A172 (cell line): ENCODE measurements around the gene RHCG. TPM values are rescaled to one million over a fixed set of nuclear protein-coding genes. Genes with fewer than 3 reads are reported as not detected.
A peak's percentile ranks its signal among the peaks of the same experiment; 100 is the strongest.

Experiments used
- DNase-seq: peaks from one replicate; pipeline ENCODE4 v3.0.0-alpha.2; 2015; ENCODE audit warnings: low spot score
- total RNA-seq: library from RNA; depleted of rRNA; stranded (reverse); fragments of >200 nt; shearing (Covaris generic); gene quantifications from 2 replicates; pipeline ENCODE4 v1.2.3, GENCODE V29; 2014; rRNA removed

RHCG gene
- total RNA-seq, 1 experiment from 2014 or later: not detected

DNA sequence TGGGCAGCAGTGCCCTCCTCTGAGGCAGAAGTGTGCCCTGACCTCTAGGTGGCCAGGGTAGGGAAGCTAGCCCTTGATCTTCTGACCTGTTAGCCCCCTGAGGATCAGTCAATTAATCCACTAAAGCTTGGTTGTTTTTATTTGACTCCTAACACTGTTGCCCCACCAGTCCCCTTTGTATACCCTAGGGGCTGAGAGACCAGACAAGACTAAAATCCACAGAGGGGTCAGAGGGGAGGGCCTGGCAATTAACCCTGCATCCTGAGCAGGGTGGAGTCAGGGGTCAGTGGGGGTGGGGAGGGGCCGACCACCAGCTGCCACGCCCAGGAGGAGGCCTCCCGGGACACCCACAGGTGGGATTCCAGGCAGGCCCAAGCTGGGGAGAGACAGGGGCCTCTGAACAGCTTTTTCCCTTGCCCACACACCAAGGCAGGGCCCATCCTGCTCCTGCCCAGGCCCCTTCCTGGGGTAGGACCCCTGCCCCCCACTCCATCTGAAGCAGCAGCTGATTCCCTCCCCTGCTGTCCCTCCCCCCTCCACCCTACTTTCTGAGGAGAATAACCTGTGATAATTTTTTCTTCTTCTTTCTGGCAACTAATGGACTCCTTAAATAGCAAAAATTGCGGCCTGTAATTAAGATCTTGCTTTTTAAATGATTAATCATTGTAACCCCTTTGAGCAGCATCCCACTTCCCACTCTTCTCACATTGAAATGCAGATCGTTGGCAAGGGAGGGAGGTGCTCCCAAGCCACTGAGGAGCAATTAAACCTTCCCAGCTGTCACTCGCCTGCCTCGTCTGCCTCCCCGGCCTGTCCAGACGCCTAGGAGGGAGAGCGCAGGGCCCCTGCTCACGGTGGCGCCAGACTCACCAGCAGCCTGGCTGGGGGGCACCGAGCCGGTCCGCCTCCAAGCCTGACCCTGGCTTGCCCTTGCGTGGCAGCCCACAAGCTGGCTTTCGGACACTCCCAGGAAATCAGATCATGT is 51.9 kb downstream of the RHCG start:
- DNase-seq: no peak

DNA sequence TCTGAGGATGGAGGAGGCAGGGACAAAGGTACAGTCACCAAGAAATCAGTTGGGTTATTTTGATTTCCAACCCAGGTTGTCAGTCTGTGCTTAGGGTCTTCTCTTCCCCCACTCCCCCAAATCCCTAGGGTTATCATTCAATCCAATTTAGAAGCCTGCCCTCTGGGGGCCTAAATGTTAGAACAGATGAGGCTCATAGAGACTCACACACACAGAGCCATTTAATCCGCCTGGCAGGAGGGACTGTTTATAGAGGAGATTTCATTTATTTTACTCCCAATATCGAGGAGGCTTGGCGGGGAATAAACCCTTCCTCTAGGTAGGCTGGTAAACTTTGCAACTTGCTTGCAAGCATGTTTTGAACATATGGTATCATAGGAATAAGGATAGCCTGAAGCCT is 52.8 kb downstream of the RHCG start:
- DNase-seq: no peak

DNA sequence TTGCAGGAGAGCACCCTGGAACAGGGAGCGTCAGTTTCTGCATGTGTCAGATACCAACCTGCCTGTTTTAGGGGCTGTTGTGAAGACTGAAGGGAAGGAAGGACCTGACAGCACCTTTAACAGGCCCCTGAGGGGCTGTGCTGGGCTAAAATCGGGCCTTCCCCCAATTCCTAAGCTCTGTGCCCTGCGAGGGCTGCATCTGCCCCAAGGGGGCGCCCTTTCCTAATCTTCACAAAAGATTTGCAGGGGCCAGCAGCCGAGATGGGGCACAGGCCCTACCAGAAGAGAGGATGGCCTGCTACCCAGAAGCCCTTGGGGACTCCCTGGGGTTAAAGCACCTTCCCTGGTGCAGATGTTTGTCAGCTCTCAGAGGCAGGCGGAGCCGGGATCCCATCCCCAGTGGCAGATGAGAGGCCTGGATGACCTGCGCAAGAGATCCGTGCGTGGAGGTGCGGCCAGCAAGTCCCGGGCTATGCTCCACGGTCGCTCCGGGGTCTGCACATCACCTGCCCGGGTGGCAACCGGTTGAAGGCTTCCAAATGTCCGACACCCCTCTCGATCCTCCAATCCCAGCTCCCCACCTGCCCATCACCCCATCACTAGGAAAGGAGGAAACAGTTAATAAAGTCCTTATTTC is 53.6 kb downstream of the RHCG start:
- peak; percentile 20 for DNase-seq

DNA sequence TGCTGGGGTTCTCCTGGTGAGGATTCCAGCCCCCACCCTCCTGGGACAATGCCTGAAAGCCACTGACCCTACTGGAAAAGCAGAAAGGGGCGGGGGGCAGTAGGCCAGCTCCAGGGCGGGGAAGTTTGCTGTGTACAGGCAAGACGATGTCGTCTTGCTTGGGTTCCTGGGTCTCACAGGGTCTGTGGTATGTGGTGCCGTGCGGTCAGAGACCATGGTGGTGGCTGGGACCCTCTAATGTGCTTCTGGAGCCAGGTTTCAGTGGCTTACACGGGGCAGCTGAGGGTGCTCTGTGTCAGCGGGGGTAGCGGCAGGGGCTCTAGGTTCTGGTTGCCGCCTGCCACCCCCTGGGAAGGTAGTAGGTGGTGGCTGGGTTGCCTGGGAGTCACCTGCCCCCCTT is 54.2 kb downstream of the RHCG start:
- DNase-seq: no peak

DNA sequence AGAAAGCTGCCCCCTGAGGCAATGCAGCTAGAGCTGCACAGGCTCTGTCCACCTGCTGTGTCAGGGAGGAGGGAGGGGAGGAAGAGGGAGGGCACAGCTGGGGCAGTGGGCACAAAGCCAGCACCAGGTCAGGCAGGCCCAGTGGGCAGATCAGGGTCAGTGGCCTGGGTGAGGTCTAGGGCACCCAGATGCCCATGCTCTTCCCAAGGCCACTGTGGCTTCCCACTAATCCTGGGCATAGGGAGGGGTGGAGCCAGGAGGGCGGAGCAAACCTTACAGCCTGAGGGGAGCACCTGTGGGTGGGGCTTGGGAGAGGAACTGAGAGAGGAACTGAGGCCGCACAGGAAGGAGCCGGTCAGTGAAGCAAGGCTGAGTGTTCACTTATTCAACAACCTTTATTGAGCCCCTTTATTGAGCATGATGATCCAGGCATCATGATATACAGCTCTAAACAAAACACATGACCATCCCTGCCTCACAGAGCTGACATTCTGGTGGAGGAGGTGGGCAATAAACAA is 55.0 kb downstream of the RHCG start:
- no peak for DNase-seq

DNA sequence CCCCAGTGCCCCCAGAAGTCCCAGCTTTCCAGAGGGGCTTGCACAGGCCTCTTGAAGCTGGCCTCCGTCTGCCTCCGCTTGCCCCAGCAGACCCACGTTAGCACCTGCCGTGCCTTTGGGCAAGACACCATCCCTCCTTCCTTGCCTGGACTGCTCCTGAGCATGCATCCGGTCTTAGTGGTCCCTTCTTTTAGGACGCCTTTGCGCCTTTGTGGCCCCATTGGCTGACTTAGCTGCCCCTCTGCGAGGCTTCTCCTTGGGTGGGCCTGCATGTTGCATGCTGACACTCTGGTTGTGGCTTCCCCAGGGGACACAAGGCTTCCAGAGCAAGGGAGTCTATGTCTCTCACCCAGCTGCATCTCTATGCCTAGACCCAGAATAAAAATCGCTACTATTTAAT is 56.6 kb downstream of the RHCG start:
- no peak for DNase-seq

DNA sequence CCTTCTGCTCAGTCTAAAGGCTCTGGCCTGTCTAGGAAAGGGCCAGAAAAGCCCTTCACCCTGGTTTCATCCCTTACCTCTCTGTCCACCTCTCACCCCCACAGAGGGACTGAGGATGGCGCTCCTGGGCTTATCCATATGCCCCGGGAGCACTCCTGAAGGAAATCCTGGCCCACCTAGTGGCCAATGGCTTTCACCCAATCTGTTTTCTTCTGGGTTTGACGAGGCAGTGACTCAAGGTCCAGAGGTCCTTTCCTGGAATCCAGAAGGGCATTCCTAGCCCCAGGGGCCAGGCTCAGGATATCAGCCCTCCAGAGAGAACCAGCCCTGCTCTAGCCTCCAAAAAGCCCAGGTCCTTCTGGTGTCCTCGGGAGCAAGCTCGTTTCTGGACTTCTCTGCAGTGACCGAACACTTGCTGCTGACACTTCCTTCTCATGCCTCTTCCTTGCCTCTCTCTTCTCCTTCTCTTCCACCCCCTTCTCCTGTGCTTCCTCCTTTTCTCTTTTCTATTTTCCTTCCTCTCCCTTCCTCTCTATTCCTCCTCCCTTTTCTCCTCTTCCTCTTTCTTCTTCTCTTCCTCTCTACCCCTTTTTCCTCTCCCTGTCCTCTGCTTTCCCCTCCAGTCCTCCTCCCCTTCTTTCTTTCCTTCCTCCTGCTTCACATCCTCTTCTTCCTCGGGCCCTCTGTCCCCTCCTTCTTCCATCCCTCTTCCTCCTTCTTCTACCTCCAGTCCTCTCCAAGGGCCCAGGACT is 59.6 kb downstream of the RHCG start:
- no peak for DNase-seq

DNA sequence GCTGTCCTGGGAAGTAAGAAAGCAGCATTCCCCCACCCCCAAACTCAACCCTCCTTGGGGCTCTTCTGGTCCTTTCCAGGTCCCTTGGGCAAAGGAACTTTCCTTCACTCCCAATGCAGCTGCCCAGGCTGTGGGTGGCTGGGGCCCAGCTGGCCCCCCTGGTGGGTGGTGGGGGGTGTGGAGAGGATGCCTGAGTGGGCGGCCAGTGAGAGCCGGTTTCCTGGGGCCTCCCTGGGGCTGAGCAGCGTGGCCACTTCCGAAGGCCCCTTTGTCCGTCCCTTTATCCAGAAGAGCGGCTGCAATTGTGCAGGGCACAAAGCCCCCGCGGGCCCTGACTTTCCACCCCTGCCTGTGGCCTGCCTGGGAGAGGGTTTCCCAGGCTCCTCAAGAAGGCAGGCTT is 61.0 kb downstream of the RHCG start:
- no peak for DNase-seq

DNA sequence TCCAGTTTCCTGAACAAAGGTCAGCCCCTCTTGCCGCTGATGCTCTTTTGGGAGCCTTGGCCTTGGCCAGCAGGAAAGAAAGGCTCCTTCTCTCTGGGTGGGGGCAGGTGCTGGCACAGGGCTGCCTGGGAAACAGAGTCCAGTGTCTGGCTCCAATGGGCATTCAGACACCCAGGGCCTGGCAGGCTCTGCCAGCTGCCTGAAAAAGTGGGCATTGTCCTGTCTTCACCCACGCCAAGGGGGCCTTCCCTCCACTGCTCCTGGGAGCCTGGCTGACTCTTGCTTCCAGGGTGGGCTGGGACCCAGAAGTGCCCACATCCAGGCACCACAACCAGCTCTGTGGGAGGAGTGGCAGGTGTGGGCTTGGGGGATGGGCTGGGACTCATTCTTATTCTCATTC is 62.7 kb downstream of the RHCG start:
- no peak for DNase-seq

DNA sequence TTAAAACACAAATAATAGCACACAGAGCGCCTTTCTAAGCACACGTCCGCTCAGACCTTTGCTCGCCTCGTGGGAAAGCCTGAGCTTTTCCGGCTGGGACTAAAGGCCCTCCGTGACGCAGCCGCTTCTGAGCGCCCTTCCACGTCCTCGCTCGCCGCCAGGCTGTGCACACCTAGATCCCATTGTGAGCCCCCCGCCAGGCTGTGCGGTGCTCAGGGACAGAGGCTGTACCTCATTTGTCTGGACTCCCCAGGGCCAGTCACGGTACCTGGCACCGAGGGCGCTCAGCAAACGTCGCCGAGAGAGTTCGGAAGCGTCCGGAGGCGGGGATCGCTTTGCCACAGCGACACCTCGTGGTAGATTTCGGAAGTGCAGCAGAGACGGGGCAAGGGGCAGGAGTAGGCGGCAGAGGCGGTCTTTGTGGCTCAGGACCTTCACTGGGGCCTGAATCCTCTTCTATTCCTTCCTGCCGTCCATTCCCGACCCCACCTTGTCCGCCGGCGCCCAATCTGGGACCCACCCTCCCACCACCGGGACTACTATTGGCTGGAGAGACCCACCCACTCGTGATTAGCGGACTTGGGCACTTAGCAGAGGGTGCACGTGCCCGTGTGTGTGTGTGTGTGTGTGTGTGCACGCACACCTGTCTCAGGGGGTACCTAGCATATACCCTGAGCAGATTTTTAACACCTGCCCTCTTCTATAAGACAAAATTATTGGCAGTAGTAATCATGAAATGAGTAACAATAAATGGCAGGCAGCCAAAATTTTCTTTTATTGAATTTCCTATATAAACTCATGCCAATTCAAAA is 65.6 kb downstream of the RHCG start:
- DNase-seq: peak; percentile 48

DNA sequence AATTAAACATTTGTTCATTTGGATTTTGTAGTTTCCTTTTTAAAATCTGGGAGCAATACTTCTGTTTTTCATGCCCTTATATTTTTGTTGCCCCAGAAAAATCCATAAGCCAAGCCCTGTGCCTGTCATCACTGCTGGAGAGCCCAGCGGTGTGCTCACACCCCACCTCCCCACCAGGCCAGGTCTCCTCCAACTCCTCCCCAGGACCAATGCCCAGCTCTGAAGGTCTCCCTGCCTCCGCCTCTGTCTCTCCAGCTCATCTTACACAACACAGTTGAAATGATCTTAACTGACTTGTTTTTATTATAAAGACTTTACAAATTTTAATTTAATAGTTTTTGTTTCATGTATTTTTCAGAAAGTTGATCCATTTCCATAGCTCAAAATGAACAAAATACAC is 66.4 kb downstream of the RHCG start:
- DNase-seq: no peak

DNA sequence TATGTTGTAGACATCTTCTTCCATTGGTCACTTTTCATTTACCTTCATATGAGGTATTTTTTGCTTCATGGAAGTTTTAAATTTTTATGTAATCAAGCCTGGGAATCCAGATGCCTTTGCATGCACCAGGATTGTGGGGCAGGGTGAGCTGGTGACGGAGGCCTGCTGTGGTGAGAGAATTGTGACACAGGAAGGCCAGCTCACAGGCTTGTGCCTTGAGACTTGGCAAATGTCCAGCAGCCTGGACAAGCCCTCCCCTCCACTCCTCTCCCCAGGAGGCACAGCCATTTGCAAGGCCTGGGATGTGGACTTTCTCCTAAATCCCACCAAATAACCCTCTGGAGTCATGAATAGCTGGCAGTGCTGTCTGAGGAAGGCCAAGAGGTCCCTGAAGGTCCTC is 67.4 kb downstream of the RHCG start:
- peak; percentile 18 for DNase-seq

DNA sequence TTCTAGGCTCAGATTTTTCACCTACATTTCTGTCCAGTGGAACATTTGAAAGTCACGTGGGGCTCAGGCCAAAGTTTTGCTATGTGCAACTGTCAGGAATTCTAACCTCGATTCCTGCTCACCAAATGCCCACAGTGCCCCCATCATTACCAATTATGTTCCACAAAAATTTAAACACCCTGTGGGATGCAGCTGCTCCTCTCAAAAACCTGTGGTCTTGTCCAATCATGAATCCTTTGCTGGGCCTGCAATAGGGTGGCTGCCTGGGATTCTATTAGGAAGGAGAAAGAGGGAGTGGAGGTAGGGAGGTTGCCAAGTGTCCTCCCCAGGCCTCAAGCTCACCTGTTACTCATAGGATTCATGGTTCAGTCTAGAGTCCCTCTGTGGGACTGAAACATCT is 68.1 kb downstream of the RHCG start:
- DNase-seq: no peak

DNA sequence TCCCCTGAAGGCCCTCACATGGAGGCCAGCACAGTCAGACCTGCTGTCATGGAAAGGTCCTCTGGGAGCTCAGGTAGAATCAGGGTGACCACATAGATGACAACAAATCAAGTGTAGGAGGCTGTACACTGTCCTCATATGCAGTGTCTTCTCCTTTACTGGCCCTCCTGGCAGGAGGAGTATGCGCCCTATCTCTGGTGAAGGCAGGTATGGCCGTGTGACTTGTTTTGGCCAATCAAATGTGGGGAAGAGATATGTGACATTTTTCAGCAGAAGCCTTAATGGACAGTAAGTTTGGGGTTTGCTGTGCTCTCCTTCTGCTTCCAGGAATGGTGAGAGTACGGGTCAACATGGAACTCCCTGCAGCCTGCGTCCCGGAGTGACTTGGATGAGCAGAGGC is 69.9 kb downstream of the RHCG start:
- no peak for DNase-seq

DNA sequence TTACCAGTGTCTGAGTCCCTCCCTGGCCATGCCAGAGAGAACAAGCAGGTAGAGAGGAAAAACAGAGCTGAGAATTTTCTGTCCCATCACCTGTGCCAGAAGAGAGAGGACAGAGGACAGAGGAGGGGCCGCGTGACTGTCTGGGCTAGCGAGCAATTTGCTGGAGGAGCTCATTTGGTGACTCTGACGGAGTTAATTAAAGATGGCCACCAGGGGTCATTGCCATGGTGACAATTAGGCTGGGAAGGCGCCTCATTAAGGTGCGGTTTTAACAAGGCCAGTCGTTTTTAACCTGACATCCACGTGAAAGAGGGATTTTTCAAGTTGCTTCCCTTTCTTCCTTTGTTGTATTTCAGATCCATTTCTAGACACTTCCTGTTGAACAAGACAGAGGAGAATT is 72.4 kb downstream of the RHCG start:
- DNase-seq: no peak

Other genes with a start within 250 kb of the RHCG start
- 40.2 and 46.5 TPM in 2 replicates for gene POLG, start 161.8 kb downstream of the RHCG start, total RNA-seq
- gene TICRR, start 78.9 kb upstream of the RHCG start, total RNA-seq: 6.4 and 7.0 TPM in 2 replicates
- 0.88 and 1.3 TPM in 2 replicates for gene KIF7, start 158.9 kb upstream of the RHCG start, total RNA-seq
- not detected in 2 replicates for gene PLIN1, start 182.8 kb upstream of the RHCG start, total RNA-seq
- gene PEX11A, start 194.2 kb upstream of the RHCG start, total RNA-seq: 6.3 and 7.2 TPM in 2 replicates
- 0.17 TPM in 1 of 2 replicates, not detected in the other for gene WDR93, start 194.2 kb upstream of the RHCG start, total RNA-seq